Fibroblast of lung (primary cell): ENCODE measurements around the gene FBXW9.

Experiments used
- CTCF ChIP-seq, 2 donors: IDR thresholded peaks in 1 of 2; conservative IDR thresholded peaks in 1 of 2; 1 replicate in 1 of 2; 2 replicates in 1 of 2; pipeline ENCODE4 v1.5.1; 2011 to 2012; ENCODE audit warnings: low read length in 2 of 2, control low read depth in 1 of 2, inconsistent platforms in 1 of 2, low read depth in 1 of 2, mild to moderate bottlenecking in 1 of 2
- EZH2 ChIP-seq: IDR thresholded peaks from 2 replicates; pipeline ENCODE4 v1.5.1; 2012; ENCODE audit warnings: low read length, control low read depth, mild to moderate bottlenecking; ENCODE audit errors: missing control alignments

- no peak for TF ChIP-seq EZH2
- no peak for TF ChIP-seq CTCF (conservative IDR thresholded peaks at IDR 0.05 in 1 of 2, IDR thresholded peaks at IDR 0.05 in 1 of 2; ENCODE audit: low read depth in 1 of 2, low read length in 2 of 2)
Observed at GRCh38 chr19:12655546-12655945, 40.9 kb downstream of the FBXW9 start.
